A673 (cell line): ENCODE results near the gene RIC1.

Experiments used
- CTCF ChIP-seq: fragments of 300-800, 200-600 bp; sonication (generic); conservative IDR thresholded peaks from 2 replicates; pipeline ENCODE4 v1.5.1; 2017; ENCODE audit warnings: low read depth, mild to moderate bottlenecking, antibody characterized with exemption, low read length, moderate library complexity, mixed read lengths
- EZH2 ChIP-seq: fragments of 200-600 bp; sonication (generic); IDR thresholded peaks from 2 replicates; pipeline ENCODE4 v1.6.1; 2017; ENCODE audit warnings: borderline replicate concordance, low read depth, mild to moderate bottlenecking, mixed read lengths, antibody characterized with exemption, low read length; ENCODE audit not compliant: poor library complexity, severe bottlenecking

GRCh38 chr9:5720151-5720550, 91.2 kb downstream of the RIC1 start:
- TF ChIP-seq CTCF (no peak), EZH2 (no peak)
